GM18951 (cell line): ENCODE measurements around the gene FOXK1.

Source experiments
- POLR2A ChIP-seq: IDR thresholded peaks from 4 replicates; pipeline ENCODE4 v1.6.1; 2011; ENCODE audit warnings: mild to moderate bottlenecking; ENCODE audit not compliant: insufficient read length, insufficient read depth; ENCODE audit errors: extremely low read depth
- in situ Hi-C: fragments of 300-500 bp; cut with MboI; formaldehyde crosslinking; loops from one replicate; pipeline ENCODE4 v1.12.0; 2022; ENCODE audit warnings: low sequenced_read_pairs, mixed read lengths, inconsistent platforms; ENCODE audit not compliant: unreplicated experiment

Gene FOXK1

DNA sequence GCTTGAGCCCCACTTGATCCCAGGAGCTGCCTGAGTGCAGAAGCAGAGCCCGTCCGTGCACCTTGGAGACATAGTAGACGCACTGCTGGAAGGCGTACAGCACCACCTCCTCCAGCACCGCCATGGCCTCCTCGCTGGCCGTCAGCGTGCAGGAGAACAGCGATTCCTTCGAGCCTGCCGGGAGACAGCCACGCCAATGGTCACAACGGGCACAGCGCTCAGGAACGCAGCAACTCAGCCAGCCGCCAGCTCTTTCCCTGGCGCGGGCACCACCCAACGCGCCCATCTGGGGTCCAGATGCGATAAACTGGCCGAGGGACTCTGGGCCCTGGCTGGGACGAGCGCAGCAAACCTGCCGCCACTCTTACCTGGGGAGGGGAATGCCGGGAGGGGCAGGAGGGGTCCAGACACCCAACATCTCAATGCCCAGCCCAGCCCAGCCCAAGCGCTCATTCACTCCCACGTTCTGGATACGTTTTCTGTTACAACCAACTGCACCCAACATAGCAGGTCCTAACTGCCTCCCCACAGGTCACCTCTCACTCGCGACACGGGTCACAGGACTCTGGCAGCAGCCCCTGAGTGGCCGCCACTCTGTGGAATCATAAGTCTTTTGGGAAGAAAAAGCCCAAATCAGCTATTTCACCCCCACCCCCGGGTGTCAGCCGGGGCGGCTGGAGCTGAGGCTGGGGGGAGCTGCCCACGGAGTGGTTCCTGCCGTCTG lies 135.2 kb downstream of the FOXK1 start:
- no peak for TF ChIP-seq POLR2A
- in situ Hi-C loops: no loop called here

DNA sequence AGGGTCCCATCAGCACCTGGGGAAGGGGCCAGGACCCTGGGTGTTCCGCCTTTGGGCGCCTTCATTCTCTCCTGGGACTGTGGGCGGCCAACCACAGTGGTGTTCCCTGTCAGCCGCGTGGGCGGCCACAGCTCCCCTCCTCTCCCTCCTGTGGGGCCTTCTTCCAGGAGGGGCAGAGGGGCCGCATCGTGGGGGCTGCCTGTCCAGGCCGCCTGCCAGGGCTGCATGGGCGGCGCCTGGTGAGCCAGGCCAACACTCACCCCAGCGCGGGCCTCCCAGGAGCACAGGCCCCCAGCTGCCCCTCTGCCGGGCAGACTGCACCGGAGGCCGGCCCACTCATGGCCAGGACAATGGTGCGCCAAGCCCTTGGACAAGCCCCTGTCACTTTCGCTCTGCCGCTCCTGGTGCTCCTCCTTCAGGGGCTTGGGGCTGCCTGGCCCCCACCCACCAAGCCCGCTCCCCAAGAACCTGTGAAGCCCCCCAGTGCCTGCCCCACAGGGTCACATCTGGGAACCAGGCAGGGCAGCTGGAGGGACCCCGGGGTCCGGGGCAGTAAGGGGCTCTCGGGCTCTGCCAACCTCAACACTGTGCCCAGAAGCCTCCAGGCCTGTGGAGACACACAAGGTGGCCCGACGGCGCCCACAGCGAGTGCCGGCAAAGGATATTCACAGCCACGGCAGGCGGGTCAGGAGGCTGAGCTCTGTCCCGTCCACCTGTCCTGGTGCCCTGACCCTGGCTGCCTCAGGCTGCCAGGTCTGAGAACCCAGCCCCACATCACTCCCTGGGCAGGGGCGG lies 136.1 kb downstream of the FOXK1 start:
- in situ Hi-C loops: no loop called here
- TF ChIP-seq POLR2A: no peak

- TF ChIP-seq POLR2A: no peak
- in situ Hi-C loops: no loop called here
Measured at GRCh38 chr7:4819560-4820404, 137.7 kb downstream of the FOXK1 start.

GRCh38 chr7:4820405-4820966 lies 138.4 kb downstream of the FOXK1 start:
- in situ Hi-C loops: no loop called here
- no peak for TF ChIP-seq POLR2A
